Measurements from ENCODE around the gene ZBTB16.

DNA sequence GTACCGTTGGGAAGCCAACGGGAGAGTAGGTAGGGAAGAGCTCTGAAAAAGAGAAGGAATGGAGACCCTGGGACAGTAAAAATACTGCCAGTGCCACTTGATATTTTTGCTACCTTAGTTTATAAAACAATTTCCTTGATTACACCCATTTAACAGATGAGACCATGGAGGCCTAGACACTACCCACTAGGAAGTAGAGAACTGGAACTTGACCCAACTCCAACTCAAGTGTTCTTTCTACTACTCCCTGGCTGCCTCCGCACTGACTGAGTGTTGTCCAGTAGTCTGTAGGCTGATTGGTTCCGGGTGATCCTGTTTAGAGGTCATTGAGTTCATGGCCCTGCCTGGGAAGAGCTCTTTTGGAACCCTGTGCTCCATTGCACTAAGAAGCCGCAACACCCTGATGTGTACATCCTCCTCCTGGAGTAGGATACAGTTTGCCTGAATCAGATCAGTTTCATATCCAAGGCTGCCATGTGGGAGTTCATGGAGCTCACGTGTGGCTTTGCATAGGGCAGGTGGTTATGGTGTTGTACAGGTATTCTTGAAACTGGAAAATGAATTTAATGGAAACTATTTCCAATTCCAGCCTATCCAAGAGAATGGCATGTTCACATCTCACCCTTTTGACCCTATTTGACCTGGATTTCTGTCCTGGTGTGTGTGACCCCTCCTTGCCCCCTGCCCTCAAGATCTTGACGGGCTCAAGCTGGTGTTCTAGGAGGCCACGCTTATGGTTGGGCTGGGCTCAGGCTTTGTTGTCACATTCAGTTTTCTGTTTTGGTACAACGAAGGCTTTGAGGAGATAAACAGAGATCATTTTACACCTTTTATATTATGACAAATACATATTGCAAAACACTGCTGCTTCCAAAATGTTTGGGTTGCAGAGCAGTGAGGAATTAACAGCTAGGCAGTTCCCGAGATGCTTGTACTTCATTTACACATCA lies 134.5 kb downstream of the ZBTB16 start:
- TF ChIP-seq, protein P1, sequence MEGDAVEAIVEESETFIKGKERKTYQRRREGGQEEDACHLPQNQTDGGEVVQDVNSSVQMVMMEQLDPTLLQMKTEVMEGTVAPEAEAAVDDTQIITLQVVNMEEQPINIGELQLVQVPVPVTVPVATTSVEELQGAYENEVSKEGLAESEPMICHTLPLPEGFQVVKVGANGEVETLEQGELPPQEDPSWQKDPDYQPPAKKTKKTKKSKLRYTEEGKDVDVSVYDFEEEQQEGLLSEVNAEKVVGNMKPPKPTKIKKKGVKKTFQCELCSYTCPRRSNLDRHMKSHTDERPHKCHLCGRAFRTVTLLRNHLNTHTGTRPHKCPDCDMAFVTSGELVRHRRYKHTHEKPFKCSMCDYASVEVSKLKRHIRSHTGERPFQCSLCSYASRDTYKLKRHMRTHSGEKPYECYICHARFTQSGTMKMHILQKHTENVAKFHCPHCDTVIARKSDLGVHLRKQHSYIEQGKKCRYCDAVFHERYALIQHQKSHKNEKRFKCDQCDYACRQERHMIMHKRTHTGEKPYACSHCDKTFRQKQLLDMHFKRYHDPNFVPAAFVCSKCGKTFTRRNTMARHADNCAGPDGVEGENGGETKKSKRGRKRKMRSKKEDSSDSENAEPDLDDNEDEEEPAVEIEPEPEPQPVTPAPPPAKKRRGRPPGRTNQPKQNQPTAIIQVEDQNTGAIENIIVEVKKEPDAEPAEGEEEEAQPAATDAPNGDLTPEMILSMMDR (conservative IDR thresholded peaks at IDR 0.05; ENCODE audit: low read depth, low read length): no peak
- TF ChIP-seq POLR2A (IDR thresholded peaks at IDR 0.05; ENCODE audit: low read depth, low read length) (no peak), FOS (IDR thresholded peaks at IDR 0.05; ENCODE audit: low read depth, low read length) (no peak), CEBPB (IDR thresholded peaks at IDR 0.05; ENCODE audit: low read depth, low read length) (no peak), BHLHE40 (IDR thresholded peaks at IDR 0.05; ENCODE audit: low read depth, low read length) (no peak), MAFK (IDR thresholded peaks at IDR 0.05; ENCODE audit: low read depth, low read length) (no peak)
- TF ChIP-seq, protein P2, sequence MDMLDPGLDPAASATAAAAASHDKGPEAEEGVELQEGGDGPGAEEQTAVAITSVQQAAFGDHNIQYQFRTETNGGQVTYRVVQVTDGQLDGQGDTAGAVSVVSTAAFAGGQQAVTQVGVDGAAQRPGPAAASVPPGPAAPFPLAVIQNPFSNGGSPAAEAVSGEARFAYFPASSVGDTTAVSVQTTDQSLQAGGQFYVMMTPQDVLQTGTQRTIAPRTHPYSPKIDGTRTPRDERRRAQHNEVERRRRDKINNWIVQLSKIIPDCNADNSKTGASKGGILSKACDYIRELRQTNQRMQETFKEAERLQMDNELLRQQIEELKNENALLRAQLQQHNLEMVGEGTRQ (IDR thresholded peaks at IDR 0.05; ENCODE audit: low read depth, low read length): no peak

All from IMR-90 (cell line).